Stimulated activated CD8-positive, alpha-beta memory T cell treated with anti-CD3 and anti-CD28 coated beads, Interleukin-7, amount 100 ng/mL, for 4 hours (primary cell): ENCODE results near the gene CTSH.

Experiments used
- DNase-seq, 2 donors: peaks; one replicate each; pipeline ENCODE4 v3.0.0-alpha.2; 2020; ENCODE audit warnings: low read depth in 2 of 2

CTSH gene

DNA sequence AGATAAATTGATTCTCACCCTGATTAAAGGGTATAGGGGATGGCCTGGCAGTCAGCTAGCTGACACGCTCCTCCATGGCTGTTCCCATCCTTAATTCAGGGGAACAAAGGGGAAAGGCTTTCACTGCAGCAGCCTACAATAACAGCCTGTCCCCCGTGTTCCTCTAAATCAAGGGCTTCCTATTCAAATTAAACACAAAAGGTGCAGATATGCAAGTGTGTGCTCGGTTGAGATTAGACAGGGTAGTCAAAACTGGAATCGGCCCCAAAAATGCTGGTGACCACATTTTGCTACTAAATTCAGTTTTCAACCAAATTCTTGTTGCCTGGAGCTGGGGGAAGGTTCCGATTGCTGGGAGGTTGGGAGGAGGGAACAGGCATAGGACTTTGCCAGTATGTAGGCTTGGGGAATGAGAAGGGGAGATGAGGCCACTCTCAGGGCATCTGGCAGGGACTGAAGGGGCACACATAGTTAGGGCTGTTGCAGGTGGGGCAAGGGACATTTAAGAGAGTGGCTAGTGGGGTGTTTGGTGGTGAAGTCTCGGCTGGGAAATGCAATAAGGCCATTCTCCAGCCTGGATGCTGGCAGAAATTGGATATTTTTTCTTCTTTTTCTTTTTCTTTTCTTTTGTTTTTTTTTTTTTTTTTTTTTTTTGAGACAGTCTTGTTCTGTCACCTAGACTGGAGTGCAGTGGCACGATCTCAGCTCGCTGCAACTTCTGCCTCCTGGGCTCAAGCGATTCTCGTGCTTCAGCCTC is 32.9 kb upstream of the CTSH start:
- no peak for DNase-seq

DNA sequence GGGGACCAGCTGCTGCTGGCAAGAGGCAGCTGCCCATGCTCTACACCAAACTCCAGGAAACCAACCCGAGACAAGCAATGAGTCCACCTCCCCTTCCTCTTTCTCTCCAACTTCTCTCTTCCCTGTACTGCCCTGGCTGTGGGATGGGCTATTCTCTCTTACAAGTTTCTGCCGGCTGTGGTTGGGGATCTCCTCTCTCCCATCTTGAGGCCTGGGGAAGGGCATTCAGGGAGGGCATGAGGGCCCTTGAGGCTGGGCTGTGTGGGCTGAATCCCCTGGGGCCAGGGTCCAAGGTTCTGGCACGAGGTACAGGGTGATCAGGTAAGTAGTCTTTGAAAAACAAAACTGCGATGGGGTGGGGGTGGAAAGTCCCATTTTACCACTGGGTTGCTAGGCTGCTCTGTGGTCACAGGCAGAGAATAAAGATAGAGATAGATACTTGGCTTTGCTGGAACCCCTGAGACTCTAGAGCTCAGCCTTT is 32.3 kb upstream of the CTSH start:
- no peak for DNase-seq

DNA sequence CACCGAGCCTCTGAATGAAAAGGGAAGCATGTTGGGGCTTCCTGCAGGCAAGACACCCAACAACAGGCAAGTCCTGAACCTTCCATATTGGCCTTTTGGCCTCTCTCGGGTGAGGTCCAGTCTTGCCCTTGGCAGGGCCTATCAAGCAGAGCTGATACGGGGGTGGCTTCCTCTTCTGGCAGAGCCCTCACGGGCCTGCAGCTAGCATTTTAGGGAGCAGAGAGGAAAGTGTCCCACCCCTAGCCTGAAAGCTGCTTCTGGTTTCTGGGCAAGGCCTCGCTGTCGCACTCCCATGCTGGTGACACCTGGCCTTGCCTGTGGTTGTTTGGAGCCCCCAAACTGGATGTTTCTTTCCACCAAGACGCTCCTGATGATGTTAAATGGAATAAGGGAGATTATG is 31.8 kb upstream of the CTSH start:
- DNase-seq: no peak

DNA sequence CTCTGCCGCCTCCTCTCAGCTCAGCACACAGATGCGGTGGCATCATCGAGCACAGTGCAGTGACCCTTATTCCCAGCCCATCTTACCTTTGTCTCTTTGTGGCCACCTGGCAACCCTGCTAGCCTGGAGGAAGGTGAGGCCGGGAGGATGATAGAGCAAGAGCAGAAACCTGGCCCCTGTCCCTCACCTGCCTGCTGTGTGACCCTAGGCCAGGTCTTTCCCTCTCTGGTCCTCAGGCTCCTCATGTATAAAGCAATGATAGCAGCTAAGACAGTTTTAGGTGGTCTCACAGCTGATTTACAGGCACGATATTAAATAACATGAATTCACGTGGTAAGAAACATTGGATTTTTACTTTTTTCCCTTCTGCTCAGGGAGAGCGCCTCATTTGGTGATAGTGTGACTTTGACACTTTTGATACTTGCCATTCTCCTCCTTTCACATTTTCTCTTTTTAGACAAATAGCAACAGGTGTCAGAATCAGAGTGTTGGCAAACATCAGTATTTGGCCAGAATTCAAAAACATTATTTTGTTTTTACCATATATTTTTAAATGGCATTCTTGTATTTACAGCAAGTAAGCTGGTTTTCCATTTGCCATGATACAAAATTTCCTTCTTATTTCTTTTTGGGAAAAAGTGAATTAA is 29.5 kb upstream of the CTSH start:
- no peak for DNase-seq

DNA sequence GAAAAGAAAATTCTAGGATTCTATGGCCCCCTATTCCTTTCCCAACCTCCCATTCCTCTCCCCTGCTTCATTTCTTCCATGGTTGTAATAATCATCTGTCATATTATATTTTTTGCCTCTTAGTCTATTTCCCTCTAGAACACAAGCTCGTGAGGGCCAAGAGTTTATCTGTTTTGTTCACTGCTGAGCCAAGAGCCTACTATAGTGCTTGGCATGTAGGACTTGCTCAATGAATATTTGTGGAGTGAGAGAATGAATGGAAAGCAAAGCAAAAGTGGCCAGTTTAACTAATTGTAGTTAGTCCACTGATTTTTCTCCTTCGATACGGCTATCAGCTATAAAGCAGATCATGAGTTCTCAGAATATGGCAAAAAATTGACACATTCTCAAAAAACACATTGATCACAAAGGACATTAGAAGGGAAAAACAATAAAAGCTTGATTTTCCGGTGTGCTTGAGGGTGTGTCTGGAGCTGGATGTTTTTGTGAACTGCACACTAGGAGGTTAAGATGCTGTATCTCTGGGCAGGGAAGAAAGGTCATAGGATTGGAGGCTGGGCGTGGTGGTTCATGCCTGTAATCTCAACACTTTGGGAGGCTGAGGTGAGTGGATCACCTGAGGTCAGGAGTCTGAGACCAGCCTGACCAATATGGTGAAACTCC is 25.0 kb upstream of the CTSH start:
- DNase-seq: no peak

DNA sequence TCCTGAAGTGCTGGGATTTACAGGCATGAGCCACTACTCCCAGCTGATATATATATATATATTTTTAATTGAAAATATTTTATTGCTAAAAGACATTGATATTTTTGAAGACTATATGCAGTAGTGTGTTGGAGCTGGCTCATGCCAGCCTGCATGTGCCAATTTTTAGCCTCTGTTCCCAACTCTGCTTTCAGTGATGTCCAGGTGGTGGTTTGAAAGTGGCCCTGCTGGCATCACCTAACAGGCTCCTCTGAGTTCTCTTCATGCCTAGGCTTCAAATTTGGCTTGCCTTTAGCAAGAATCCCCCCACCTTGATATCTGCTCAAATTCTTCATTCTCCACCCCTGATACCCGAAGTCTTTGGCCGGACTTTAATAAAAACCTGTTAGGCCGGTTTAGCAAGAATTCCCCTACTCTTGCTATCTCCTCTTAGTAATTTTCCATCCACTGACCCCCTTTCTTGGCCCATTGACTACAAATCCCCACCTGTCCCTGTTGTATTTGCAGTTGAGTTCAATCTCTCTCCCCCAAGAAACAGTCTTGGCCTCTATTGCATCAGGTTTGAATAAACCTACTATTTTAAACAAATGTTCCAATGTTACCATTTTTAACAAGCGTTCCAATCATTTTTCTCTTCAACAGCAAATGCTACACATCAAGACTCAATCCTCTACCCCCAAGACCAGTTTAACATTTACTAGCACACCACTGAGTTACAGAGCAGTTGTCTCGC is 23.9 kb upstream of the CTSH start:
- no peak for DNase-seq

DNA sequence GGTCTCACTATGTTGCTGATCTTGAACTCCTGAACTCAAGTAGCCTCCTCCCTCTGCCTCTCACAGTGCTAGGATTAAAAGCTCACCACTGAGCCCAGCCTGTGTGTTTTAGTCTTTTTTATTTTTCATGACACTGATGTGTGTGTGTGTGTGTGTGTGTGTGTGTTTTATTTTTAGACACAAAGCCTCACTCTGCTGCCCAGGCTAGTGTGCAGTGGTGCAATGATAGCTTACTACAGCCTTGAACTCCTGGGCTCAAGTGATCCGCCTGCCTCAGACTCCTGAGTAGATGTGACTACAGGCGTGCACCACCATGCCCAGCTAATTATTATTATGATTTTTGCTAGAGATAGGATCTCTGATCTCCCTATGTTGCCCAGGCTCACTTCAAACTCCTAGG is 23.3 kb upstream of the CTSH start:
- no peak for DNase-seq

DNA sequence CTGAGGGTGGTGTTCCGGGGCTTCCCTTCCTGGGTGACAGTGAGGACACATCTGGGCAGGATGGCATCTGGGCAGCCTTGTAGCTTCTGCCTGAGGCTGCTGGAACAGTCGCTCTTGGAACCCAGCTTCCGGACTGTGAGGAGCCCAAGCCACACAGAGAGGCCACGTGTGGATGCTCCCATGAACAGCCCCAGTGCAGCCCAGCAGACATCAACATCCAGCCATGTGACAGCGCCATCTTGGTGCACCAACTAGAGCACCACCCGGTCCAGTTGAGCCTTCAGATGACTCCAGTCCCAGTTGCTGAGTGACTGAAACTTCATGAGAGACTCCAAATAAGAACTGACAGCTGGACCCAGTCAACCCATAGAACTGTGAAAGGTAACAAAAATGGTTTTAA is 15.5 kb upstream of the CTSH start:
- DNase-seq: no peak

DNA sequence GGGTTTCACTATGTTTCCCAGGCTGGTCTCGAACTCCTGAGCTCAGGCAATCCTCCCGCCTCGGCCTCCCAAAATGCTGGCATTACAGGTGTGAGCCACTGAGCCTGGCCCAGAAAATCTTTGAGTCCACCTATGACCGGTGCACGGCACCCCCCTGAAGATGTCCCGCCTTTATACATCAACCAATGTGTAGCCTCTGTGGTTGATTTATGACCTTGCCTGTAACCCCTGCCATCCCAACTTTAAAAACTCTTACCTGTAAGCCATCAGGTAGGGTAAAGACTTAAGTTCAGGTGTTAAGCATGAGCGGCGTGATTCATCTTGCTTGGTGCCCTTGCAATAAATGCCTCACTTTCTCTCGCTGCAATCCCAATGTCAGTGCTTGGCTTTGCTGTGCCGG is 14.5 kb upstream of the CTSH start:
- no peak for DNase-seq

DNA sequence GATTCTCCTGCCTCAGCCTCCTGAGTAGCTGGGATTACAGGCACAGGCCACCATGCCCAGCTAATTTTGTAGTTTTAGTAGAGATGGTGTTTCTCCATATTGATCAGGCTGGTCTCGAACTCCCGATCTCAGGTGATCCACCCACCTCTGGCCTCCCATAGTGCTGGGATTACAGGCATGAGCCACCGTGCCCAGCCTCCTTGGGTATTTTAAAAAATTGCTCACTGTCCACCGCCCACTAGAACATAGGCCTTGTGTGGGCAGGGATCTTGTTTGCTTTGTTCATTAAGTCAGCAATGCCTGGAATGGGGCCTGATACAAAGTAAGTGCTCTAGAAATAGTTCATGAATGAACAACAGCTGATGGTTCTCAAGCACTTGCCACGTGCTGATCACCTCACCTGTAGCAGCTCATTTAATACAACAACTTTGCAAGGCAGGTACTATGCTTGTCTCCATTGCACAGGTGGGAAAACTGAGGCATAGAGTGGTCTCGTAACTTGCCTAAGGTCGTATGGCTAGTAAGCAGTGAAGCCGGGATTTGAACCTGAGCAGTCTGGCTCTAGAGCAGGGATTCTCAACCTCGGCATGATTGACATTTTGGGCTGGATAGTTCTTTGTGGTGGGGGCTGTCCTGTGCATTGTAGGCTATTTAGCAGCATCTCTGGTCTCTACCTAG is 12.7 kb upstream of the CTSH start:
- no peak for DNase-seq

DNA sequence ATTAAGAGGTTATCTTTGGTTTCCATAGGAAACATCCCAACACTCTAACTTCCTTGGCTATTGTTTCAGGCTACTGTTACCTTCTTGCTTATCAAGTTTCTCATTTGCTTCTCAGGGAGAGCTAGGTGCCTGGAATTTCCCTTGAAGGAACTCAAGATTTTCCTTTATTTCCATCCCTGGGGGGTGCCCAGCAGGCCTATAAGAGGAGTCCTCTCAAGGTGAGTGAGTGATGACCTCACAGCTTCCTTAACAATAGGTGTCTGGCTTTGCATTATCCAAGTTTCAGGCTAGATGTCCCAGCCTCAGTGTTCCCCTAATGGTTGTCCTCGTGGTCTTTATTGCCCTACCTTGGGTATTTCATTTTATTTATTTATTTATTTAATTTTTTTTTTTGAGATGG is 12.1 kb upstream of the CTSH start:
- DNase-seq: no peak

DNA sequence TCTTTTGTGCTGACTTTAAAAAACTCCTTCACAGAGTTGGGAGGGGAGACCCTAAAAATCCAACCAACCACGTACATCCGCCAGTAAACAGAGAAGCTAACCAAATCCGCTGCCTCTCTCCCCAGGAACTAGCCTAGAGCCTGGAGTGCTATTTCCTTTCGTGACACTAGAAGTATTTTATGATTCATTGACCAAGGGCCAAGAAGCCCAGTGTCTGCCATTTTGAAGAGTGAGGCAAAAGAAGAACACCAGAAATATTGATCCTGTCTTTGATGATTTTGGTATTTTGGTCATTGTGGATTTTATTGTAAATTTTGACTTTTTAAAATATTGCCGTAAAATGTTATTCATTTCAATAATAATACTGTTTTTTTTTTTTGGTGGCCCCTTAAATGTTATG is 10.5 kb upstream of the CTSH start:
- DNase-seq: no peak

DNA sequence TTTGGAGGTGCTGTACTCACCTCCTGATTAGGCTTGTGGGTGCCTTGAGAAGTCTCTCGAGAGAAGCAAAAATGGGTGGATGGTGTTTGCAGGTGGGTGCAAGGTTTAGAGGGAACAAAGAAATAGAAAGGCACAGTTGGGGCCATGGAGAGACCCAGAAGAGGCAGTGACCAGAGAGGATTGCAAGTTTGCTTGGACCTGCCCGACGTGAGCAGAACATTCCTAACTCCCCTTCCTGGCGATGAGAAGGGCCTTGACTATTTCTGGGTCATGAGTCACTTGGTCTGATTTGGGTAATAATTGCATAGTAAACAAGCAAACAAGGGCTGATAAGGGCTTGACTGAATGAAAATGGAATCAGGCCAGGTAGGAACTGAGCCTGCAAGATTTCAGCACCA is 7.0 kb upstream of the CTSH start:
- no peak for DNase-seq

DNA sequence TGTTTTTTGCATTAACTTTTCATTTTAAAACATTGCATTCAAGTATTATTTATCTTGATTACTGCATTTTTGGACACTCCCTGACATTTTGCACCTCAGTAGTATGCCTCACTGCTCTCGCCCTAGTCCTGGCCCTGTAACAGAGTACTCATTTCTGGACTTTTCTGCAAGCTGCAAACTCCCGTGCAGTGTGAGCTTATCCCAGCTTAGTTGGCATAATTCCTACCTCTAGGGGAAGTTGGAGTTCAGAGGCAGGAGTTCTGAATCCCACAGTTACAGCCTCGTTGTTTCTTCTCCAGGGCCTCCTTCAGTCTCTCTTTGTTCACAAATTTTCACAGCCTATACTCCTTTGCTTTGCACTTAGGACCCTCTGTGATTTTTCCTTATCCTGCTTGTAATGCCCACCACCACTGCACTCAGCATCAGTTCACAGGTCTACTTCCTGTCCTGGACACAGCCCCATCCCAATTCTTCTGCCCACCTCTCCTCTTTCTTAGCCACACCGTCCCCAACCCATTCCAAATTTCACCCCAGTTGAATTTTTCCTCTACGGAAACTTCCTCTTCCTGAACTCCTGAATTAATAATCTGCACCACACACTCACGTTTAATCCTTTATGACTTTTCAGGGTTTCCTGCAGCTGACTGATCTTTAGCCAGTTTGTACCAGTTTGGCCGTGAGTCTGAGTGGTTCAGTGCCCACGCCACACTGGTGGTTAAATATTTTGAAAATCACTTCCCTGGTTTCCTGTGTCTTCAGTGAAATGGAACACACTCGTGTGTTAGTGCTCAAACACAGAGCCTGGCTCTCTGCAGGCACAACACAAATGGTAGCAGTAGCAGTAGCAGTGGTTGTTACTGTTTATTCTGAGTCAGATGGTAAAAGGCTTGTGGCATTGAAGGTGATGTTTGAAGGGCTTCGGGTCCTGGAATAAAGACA is 6.3 kb upstream of the CTSH start:
- no peak for DNase-seq

DNA sequence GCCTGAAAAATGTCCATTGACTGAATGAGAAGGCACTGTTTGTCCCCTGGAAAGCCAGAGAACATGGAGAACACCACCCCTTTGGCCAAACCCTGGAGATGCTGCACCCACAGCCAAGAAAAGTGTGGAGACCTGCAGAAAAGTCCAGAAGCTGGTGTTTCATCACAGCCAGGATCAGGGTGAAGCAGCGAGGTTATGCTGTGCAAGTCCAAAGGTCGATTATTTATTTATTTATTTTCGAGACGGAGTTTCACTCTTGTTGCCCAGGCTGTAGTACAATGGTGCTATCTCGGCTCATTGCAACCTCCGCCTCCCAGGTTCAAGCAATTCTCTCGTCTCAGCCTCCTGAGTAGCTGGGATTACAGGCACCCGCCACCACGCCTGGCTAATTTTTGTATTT is 5.5 kb upstream of the CTSH start:
- no peak for DNase-seq

DNA sequence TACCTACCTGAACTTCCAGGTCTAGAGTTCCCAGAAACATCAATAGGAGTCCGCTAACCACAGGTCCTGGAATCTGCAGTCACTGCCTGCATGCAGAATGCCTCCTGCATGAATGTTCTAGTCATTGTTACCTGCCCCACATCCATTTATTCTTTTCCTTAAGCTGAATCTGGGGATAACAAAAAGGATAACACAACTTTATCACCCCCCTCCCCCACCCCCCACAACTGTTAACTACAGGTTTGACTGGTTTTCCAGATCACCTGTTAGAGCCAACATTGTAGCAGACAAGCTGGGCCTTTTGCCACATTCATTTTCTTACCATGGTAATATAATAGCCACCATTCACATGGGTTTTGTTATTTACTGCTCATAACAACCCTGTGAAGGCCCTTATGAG is 4.6 kb upstream of the CTSH start:
- no peak for DNase-seq

DNA sequence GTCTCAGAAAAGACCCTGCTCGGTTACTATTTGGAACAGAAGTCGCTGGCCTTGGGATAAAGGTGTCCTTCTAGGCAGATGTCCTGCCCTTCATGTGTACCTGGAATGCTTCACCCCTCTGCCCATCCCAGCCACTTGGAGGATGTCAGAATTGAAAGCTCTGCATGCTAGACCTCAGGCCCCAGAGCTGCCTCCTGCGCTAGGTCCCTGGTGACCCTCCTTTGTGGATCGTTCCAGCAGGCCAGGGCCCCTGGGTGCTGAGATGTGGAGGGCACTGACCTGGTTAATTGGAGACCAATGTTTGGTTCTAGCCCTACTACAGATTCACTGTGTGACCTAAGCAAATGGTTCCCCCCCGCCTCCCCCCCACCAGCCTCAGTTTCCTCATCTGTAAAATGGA is 2.7 kb upstream of the CTSH start:
- no peak for DNase-seq

DNA sequence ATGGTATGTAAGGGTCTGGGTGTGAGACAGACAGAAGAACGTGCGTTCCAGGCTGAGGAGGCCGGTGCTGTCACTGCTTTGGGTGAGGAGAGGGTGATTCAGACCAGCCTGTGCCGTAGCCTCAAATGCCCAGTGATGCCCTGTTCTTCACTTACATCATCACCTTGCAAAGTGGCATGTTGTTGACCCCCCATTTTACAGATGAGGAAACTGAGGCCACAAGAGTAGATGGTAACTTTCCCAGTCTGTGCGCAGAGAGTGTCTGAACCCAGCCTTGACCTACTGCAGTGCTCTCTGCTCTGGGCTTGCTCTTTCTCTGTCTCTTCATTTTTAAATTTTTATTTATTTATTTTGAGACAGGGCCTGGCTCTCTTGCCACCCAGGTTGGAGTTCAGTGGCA is 1.6 kb upstream of the CTSH start:
- no peak for DNase-seq

DNA sequence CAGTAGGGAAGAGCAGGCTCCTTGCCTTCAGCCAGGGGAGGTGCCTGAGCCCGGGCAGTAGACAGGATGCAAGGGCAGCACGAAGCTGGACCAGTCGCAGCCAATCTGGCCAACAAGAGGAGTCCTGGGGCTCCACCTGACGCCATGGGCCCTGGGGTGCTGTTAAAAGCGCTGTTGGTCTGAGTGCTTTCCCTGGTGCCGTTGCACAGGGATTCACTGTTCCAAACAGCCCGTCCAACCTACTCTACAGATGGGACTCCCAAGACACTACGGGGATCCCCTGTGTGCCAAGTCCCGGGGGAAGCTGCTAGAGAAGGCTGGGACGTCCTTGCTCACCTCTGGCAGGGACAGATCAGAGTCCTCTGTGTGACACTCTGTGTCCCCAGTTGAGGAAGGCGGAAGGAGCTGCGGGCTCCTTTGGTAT is 632 bp downstream of the CTSH start:
- DNase-seq: no peak

DNA sequence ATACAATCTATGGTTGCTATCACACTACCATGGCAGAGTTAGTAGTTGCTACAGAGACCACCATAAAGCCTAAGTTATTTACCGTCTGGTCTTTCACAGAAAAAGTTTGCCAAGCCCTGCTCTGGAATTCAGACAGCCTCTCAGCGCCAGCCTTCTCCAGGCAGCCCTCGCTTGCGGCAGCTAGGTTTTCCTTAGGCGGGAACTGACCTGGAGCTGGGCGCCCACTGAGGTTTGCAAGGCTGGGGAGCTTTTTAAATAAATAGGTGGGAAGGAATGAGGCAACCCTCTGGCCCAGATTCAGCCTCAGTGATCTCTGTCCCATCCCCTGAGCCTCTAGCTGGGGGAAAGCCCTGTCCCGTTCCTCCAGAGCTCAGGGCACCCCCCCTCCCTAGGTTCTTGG is 1.2 kb downstream of the CTSH start:
- DNase-seq: no peak

DNA sequence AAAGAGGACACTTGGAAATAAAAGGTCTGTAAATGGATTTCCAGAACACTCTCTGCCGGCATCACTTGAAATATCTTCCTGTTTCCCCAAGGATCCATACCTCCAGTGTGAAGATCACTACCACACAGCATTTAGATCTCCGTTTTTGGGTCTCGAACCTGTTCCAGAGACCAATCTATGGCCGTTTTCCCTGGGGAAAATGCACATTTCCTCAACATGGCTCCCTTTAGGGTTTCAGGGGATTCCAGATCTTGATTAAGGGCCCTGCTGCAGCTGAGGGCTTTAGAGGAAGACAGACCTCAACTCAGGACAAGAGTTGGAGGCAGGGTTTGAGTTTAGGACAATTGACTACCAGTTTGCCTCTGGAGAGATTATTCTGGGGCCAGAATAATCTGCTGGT is 2.1 kb downstream of the CTSH start:
- DNase-seq: no peak
